ENCODE results near the gene SHPK. TPM values are rescaled to one million over a fixed set of nuclear protein-coding genes. Genes with fewer than 3 reads are reported as not detected.

The SHPK gene
- total RNA-seq, 1 experiment from 2014 or later, result 8.4 TPM

DNA sequence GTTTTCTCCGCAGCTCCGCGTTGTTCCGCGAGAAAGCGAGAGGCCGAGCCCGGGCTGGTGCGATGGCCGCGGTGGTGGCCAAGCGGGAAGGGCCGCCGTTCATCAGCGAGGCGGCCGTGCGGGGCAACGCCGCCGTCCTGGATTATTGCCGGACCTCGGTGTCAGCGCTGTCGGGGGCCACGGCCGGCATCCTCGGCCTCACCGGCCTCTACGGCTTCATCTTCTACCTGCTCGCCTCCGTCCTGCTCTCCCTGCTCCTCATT lies 33.0 kb upstream of the SHPK start:
- no peaks in the 10 kb centered on the region for H3K27me3 ChIP-seq (ENCODE audit: control insufficient read depth, insufficient read depth, low read length)
- H3K27ac ChIP-seq (ENCODE audit: low read length), result peak overlapping the region; percentile 82
- TF ChIP-seq SIN3A (IDR thresholded peaks at IDR 0.05; ENCODE audit: borderline replicate concordance, insufficient read depth, low read depth, low read length) (no peak), TCF7L2 (IDR thresholded peaks at IDR 0.05; ENCODE audit: low read depth, low read length) (no peak), POLR2AphosphoS5 (IDR thresholded peaks at IDR 0.05; ENCODE audit: low read depth, low read length) (no peak)
- TF ChIP-seq, protein P1, sequence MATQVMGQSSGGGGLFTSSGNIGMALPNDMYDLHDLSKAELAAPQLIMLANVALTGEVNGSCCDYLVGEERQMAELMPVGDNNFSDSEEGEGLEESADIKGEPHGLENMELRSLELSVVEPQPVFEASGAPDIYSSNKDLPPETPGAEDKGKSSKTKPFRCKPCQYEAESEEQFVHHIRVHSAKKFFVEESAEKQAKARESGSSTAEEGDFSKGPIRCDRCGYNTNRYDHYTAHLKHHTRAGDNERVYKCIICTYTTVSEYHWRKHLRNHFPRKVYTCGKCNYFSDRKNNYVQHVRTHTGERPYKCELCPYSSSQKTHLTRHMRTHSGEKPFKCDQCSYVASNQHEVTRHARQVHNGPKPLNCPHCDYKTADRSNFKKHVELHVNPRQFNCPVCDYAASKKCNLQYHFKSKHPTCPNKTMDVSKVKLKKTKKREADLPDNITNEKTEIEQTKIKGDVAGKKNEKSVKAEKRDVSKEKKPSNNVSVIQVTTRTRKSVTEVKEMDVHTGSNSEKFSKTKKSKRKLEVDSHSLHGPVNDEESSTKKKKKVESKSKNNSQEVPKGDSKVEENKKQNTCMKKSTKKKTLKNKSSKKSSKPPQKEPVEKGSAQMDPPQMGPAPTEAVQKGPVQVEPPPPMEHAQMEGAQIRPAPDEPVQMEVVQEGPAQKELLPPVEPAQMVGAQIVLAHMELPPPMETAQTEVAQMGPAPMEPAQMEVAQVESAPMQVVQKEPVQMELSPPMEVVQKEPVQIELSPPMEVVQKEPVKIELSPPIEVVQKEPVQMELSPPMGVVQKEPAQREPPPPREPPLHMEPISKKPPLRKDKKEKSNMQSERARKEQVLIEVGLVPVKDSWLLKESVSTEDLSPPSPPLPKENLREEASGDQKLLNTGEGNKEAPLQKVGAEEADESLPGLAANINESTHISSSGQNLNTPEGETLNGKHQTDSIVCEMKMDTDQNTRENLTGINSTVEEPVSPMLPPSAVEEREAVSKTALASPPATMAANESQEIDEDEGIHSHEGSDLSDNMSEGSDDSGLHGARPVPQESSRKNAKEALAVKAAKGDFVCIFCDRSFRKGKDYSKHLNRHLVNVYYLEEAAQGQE (IDR thresholded peaks at IDR 0.05; ENCODE audit: insufficient read depth in 1 of 2, low read depth in 2 of 2, low read length in 1 of 2), result no peak
- TF ChIP-seq, protein P2, sequence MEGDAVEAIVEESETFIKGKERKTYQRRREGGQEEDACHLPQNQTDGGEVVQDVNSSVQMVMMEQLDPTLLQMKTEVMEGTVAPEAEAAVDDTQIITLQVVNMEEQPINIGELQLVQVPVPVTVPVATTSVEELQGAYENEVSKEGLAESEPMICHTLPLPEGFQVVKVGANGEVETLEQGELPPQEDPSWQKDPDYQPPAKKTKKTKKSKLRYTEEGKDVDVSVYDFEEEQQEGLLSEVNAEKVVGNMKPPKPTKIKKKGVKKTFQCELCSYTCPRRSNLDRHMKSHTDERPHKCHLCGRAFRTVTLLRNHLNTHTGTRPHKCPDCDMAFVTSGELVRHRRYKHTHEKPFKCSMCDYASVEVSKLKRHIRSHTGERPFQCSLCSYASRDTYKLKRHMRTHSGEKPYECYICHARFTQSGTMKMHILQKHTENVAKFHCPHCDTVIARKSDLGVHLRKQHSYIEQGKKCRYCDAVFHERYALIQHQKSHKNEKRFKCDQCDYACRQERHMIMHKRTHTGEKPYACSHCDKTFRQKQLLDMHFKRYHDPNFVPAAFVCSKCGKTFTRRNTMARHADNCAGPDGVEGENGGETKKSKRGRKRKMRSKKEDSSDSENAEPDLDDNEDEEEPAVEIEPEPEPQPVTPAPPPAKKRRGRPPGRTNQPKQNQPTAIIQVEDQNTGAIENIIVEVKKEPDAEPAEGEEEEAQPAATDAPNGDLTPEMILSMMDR (IDR thresholded peaks at IDR 0.05), result no peak
- BruUV-seq (replicated peaks), result TSS peak; percentile 99
- POLR2A ChIA-PET, result interaction anchor here (0.6 to 0.7 kb wide), 2 partner anchors 33 to 59 kb away, joined by 3 to 13 read pairs; partner anchors contain the start of gene SHPK
- H3K4me1 ChIP-seq (ENCODE audit: control insufficient read depth, insufficient read depth, low read length), result 0 out of 2 replicates have a peak, but pooled peaks cover 7% of the 10 kb centered on the region
- H3K9me3 ChIP-seq (ENCODE audit: control insufficient read depth, insufficient read depth, low read depth, low read length), result no peaks in the 10 kb centered on the region
- CTCF ChIA-PET, result no interaction called here
- DNase-seq (ENCODE audit: low read depth, low spot score) (no peak), ATAC-seq (no peak; the same call in 1 of the 2 replicates)
- peak overlapping the region; percentile 77 to 90 for H3K4me3 ChIP-seq (ENCODE audit: low read depth in 2 of 2, low read length in 2 of 2)
- intact Hi-C loops (cut with micrococcal nuclease; ENCODE audit: unreplicated experiment) (no loop called here), in situ Hi-C loops (cut with HindIII; ENCODE audit: low pct_unique_long_range_greater_than_20kb, low sequenced_read_pairs) (no loop called here)
- peaks cover 10% of the 10 kb centered on the region; the same call in 1 of the 2 replicates for H3K36me3 ChIP-seq (ENCODE audit: control insufficient read depth, insufficient read depth, low read length)

DNA sequence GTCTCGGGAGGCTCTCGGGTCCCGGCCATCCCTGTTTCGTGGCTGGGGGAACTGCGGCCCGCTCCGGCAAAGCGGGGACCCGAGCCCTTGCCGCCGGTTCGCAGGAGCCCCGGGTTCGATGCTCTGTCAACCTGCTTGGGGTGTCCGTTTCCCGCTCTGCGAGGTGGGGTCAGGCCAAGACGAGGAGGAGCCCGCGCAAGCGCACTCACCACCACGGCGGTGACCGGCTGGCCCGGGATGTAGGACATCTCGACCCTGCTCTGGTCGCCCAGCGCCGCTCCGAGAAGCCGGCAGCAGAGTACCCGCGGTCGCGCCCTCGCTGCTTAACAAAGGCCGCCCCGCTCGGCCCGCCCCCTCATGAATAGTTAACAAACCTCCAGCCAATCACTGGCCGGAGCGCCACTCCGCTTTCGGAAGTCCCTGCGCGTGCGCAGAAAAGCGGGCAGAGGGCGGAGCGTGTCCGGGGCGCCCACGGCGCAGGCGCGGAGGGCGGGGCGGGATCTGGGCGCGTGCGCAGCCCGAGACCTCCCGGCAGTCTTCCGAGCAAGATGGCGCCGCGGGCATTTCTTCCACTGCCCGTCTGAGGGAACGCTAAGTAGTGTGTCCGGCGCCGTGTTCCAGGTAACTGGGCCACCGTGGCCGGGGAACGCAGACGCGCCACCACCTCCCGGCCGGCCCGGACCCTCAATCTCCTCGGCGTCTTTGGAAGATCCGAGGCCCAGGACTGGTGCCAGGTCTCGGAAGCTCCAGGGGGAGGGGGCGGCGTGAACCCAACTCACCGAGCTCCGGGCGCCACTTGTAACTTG lies 32.4 kb upstream of the SHPK start, which contains the start of the genes EMC6 and TAX1BP3:
EMC6 (plus strand) TSS at position 534 of the 806 bp plus-strand sequence. CDS start 335 bp downstream, outside the sequence.
TAX1BP3 (minus strand) TSS at position 300 of the 806 bp plus-strand sequence; CDS start at position 248, 52 bp downstream.
- TF ChIP-seq SIN3A (IDR thresholded peaks at IDR 0.05; ENCODE audit: borderline replicate concordance, insufficient read depth, low read depth, low read length), result 0 out of 2 replicates have a peak, but pooled peaks have one; percentile 62
- TF ChIP-seq, protein P1 (IDR thresholded peaks at IDR 0.05; ENCODE audit: insufficient read depth in 1 of 2, low read depth in 2 of 2, low read length in 1 of 2), result no peak
- TF ChIP-seq, protein P2 (IDR thresholded peaks at IDR 0.05), result no peak
- TF ChIP-seq POLR2AphosphoS5 (IDR thresholded peaks at IDR 0.05; ENCODE audit: low read depth, low read length), result peak; percentile 90
- TF ChIP-seq TCF7L2 (IDR thresholded peaks at IDR 0.05; ENCODE audit: low read depth, low read length), result peak; percentile 32; the same call in 1 of the 2 replicates
- H3K27ac ChIP-seq (ENCODE audit: low read length), result peak within 1 kb of the TSS; percentile 93
- intact Hi-C loops (cut with micrococcal nuclease; ENCODE audit: unreplicated experiment), result no loop called here

More for the DNA sequence above, 32.4 kb upstream of the SHPK start, which contains the start of the genes EMC6 and TAX1BP3:
- 0 out of 2 replicates have a peak, but pooled peaks cover 7% of the 10 kb centered on the region for H3K4me1 ChIP-seq (ENCODE audit: control insufficient read depth, insufficient read depth, low read length)
- BruUV-seq (replicated peaks), result no TSS peak
- in situ Hi-C loops (cut with HindIII; ENCODE audit: low pct_unique_long_range_greater_than_20kb, low sequenced_read_pairs), result no loop called here
- H3K4me3 ChIP-seq (ENCODE audit: low read depth in 2 of 2, low read length in 2 of 2), result peak within 1 kb of the TSS; percentile 90 to 92
- no peaks in the 10 kb centered on the region for H3K9me3 ChIP-seq (ENCODE audit: control insufficient read depth, insufficient read depth, low read depth, low read length)
- CTCF ChIA-PET, result no interaction called here
- peak; percentile 97 for ATAC-seq
- peaks cover 10% of the 10 kb centered on the region; the same call in 1 of the 2 replicates for H3K36me3 ChIP-seq (ENCODE audit: control insufficient read depth, insufficient read depth, low read length)
- POLR2A ChIA-PET, result interaction anchor here (0.6 to 0.7 kb wide), 2 partner anchors 32 to 60 kb away, joined by 3 to 13 read pairs; partner anchors contain the start of gene SHPK
- peak; percentile 92 for DNase-seq (ENCODE audit: low read depth, low spot score)
- no peaks in the 10 kb centered on the region for H3K27me3 ChIP-seq (ENCODE audit: control insufficient read depth, insufficient read depth, low read length)

Data from Panc1 (cell line).